Stomach (tissue), 4 donors: ENCODE data around the gene SPATA6.

Source experiments
- CTCF ChIP-seq, 7 experiments: fragments of 450-650 bp in 4 of 7; fragments of 200-600 bp in 3 of 7; sonication (generic) in 3 of 7; IDR thresholded peaks; one replicate each; pipeline ENCODE4 v1.5.1; 2016 to 2019; ENCODE audit warnings: antibody characterized with exemption in 7 of 7, control low read depth in 2 of 7, mild to moderate bottlenecking in 1 of 7
- POLR2A ChIP-seq, 4 donors: fragments of 450-650 bp; IDR thresholded peaks; one replicate each; pipeline ENCODE4 v1.6.1; 2016; ENCODE audit warnings: antibody characterized with exemption in 4 of 4, control low read depth in 2 of 4, mild to moderate bottlenecking in 1 of 4, moderate library complexity in 1 of 4

GRCh38 chr1:48402599-48402998, 69.4 kb downstream of the SPATA6 start:
- TF ChIP-seq CTCF (IDR thresholded peaks at IDR 0.05): no peak
- TF ChIP-seq POLR2A (IDR thresholded peaks at IDR 0.05): no peak
